Measurements from ENCODE around the gene LRRC14B.

DNA sequence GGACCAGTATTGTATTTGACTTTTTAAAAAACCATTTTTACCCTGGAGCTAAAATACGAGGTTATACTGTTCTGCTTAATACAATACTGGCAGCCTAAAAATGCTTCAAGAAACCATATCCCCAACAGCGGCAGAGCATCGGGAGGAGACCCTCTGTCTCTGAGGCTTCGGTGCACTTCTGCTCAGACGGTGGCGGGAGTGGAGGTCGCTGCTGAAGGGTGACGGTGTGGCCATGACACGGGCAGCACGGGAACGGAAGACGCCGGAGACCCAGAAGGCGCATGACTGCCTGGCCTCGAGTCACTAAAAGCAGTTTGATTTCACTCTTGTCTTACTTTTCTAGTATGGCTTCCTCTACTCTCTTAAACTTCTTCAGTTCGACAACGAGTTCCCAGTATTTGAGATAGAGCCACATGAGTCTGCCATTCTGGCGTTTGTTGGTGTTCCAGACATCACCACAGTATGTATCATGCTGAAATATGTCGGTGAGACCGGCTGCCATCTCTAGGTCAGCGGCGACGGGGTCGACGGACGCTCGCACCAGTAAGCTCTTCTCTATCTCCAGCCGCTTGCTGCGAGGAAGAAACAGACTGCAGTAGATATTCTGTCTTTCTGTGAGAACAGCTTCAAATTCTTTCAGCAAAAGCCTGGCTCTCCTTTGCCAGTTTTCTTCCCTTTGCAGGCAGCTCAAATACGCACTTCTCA is 13.8 kb downstream of the LRRC14B start:
- no peak for TF ChIP-seq TCF7 (IDR thresholded peaks at IDR 0.05; ENCODE audit: low read depth)
- no peak for TF ChIP-seq ATF7-NPFF (CRISPR knock-in tag; IDR thresholded peaks at IDR 0.05; ENCODE audit: low read depth)
- TF ChIP-seq, protein P1, sequence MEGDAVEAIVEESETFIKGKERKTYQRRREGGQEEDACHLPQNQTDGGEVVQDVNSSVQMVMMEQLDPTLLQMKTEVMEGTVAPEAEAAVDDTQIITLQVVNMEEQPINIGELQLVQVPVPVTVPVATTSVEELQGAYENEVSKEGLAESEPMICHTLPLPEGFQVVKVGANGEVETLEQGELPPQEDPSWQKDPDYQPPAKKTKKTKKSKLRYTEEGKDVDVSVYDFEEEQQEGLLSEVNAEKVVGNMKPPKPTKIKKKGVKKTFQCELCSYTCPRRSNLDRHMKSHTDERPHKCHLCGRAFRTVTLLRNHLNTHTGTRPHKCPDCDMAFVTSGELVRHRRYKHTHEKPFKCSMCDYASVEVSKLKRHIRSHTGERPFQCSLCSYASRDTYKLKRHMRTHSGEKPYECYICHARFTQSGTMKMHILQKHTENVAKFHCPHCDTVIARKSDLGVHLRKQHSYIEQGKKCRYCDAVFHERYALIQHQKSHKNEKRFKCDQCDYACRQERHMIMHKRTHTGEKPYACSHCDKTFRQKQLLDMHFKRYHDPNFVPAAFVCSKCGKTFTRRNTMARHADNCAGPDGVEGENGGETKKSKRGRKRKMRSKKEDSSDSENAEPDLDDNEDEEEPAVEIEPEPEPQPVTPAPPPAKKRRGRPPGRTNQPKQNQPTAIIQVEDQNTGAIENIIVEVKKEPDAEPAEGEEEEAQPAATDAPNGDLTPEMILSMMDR (CRISPR knock-in tag; IDR thresholded peaks at IDR 0.05): no peak
- TF ChIP-seq JUN (CRISPR knock-in tag; IDR thresholded peaks at IDR 0.05): no peak
- TF ChIP-seq POLR2AphosphoS5 (IDR thresholded peaks at IDR 0.05; ENCODE audit: low read depth, low read length): no peak
- no peak for TF ChIP-seq CREB1 (IDR thresholded peaks at IDR 0.05)
- no peak for TF ChIP-seq CREB1 (CRISPR knock-in tag; IDR thresholded peaks at IDR 0.05)
- TF ChIP-seq YY1 (IDR thresholded peaks at IDR 0.05; ENCODE audit: insufficient read depth, insufficient replicate concordance, low read depth, low read length): no peak
- no peak for TF ChIP-seq ZNF121 (CRISPR knock-in tag; IDR thresholded peaks at IDR 0.05)
- TF ChIP-seq HDAC2 (CRISPR knock-in tag; IDR thresholded peaks at IDR 0.05): no peak
- TF ChIP-seq TOE1 (CRISPR knock-in tag; IDR thresholded peaks at IDR 0.05): no peak
- TF ChIP-seq TAF1 (CRISPR knock-in tag; IDR thresholded peaks at IDR 0.05): no peak
- TF ChIP-seq ZNF260 (CRISPR knock-in tag; IDR thresholded peaks at IDR 0.05; ENCODE audit: borderline replicate concordance, low read depth): no peak
